Breast epithelium (tissue), 3 donors: ENCODE results near the gene SLC26A5.

ENCODE experiments used
- POLR2A ChIP-seq: fragments of 450-650 bp; IDR thresholded peaks from one replicate; pipeline ENCODE4 v1.6.1; 2016; ENCODE audit warnings: antibody characterized with exemption, mild to moderate bottlenecking, moderate library complexity
- TF ChIP-seq, protein P1 (sequence below), 3 donors: fragments of 450-650 bp; IDR thresholded peaks; one replicate each; pipeline ENCODE4 v1.5.1; 2016 to 2017; ENCODE audit warnings: antibody characterized with exemption in 3 of 3, mild to moderate bottlenecking in 3 of 3, moderate library complexity in 3 of 3

DNA sequence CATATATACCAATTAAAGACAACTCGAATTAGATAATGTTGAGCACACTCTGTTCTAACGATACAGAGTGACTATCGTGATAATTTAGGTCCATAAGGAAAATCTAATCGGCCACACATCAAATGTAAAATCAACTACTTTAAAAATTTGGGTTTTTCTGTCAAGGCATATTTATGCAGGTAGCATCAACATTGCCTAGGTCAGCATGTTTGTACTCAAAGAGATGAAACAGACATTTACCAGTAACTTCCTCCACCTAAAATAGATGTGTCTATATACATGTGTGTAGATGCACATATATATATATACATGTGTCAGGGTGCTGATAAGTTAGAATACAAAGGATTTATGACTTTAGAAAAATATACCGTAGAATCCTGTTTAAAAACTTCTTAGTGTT, 76.6 kb downstream of the SLC26A5 start:
- TF ChIP-seq, protein P1, sequence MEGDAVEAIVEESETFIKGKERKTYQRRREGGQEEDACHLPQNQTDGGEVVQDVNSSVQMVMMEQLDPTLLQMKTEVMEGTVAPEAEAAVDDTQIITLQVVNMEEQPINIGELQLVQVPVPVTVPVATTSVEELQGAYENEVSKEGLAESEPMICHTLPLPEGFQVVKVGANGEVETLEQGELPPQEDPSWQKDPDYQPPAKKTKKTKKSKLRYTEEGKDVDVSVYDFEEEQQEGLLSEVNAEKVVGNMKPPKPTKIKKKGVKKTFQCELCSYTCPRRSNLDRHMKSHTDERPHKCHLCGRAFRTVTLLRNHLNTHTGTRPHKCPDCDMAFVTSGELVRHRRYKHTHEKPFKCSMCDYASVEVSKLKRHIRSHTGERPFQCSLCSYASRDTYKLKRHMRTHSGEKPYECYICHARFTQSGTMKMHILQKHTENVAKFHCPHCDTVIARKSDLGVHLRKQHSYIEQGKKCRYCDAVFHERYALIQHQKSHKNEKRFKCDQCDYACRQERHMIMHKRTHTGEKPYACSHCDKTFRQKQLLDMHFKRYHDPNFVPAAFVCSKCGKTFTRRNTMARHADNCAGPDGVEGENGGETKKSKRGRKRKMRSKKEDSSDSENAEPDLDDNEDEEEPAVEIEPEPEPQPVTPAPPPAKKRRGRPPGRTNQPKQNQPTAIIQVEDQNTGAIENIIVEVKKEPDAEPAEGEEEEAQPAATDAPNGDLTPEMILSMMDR (IDR thresholded peaks at IDR 0.05) = no peak
- no peak for TF ChIP-seq POLR2A
